SH-SY5Y (cell line): ENCODE results near the gene RALGAPA2.

ENCODE experiments used
- GATA2 ChIP-seq: IDR thresholded peaks from 2 replicates; pipeline ENCODE4 v1.6.1; 2011; ENCODE audit warnings: mild to moderate bottlenecking, low read depth, low read length
- GATA3 ChIP-seq: IDR thresholded peaks from 2 replicates; pipeline ENCODE4 v1.6.1; 2011; ENCODE audit warnings: low read depth, mild to moderate bottlenecking, low read length, moderate library complexity

DNA sequence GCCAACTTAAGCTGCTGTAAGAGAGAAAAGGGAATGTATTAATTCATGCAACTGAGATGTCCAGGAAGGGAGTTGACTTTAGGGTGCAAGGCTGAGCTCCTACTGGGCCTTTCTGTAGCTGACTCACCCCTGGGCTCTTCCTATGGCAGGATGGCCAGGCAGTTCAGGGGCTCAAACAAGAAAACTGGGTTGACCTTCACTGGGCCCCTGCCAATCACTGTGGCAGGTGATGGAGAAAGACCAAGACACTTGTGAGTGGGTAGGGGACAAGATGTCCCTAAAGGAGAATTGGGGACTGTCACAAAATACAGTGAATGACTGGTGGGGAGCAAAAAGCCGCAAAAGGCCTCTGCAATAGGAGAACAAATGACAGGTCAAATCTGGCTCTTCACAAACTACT, 21.5 kb upstream of the RALGAPA2 start:
- no peak for TF ChIP-seq GATA3
- no peak for TF ChIP-seq GATA2
